ENCODE measurements around the gene PKDREJ.
"Not testable (repeated sequence)": the region's sequence is repeated elsewhere in the genome, so short reads cannot be mapped to it uniquely, and the experiment has no call there.

Gene PKDREJ

DNA sequence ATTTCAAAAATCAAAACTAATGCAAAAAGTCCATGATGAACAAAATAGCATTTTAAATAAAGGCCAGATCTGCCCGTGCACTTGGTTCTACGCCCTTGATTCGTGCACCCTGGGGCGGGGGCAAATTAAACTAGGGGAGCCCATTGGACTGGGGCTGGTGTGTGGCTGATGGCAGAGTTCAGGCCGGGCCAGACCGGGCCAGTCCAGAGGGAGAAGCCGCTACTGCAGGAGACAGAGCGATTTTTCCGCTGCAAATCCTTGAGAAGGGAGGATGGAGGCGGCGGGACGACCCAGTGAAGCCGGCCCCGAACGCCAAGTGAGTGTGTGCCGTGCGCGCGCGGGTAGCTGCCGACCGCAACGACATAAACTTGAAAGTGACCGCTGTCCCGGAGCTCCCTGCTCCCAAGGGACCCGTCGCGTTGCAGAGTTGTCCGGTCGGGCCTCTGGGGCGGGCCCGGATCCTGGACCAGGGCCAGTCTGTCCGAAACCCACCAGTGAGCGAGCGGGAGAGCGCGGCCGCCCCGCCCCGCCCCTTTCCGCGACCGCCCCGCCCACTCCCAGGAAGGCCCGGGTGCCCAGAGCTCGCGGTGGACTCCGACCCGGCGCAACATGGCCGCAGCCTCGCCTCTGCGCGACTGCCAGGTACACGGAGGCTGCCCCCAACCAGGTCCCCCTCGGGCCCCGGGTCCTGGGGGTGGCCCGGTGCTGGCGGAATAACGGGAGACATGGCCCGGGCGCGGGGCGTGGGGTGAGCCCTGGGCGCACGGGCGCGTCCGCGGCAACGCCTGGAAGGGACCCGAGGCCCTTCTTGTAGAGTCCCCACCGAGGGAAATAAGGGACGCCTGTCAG is 4.5 kb upstream of the PKDREJ start, which contains the start of gene TTC38:
Gene TTC38 (plus strand): TSS at position 578 of the 849 bp plus-strand sequence. CDS start 32 bp downstream, at position 610.
- DNase-seq (ENCODE audit: low read depth): peak; percentile 38

DNA sequence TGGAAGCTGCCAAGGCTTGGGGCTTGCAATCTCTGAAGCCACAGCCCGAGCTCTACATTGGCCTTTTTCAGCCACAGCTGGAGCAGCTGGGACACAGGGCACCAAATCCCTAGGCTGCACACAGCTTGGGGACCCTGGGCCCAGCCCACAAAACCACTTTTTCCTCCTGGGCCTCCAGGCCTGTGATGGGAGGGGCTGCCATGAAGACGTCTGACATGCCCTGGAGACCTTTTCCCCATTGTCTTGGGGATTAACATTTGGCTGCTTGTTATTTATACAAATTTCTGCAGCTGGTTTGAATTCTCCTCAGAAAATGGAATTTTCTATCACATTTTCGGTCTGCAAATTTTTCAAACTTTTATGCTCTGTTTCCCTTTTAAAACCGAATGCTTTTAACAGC is 2.5 kb upstream of the PKDREJ start:
- DNase-seq (ENCODE audit: low read depth): not testable (repeated sequence)

DNA sequence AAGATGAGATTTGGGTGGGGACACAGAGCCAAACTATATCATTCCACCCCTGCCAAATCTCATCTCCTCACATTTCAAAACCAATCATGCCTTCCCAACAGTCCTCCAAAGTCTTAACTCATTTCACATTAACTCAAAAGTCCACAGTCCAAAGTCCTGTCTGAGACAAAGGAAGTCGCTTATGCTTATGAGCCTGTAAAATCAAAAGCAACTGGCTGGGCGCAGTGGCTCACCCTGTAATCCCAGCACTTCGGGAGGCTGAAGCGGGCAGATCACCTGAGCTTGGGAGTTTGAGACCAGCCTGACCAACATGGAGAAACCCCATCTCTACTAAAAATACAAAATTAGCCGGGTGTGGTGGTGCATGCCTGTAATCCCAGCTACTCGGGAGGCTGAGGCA is 1.4 kb upstream of the PKDREJ start:
- not testable (repeated sequence) for DNase-seq (ENCODE audit: low read depth)

DNA sequence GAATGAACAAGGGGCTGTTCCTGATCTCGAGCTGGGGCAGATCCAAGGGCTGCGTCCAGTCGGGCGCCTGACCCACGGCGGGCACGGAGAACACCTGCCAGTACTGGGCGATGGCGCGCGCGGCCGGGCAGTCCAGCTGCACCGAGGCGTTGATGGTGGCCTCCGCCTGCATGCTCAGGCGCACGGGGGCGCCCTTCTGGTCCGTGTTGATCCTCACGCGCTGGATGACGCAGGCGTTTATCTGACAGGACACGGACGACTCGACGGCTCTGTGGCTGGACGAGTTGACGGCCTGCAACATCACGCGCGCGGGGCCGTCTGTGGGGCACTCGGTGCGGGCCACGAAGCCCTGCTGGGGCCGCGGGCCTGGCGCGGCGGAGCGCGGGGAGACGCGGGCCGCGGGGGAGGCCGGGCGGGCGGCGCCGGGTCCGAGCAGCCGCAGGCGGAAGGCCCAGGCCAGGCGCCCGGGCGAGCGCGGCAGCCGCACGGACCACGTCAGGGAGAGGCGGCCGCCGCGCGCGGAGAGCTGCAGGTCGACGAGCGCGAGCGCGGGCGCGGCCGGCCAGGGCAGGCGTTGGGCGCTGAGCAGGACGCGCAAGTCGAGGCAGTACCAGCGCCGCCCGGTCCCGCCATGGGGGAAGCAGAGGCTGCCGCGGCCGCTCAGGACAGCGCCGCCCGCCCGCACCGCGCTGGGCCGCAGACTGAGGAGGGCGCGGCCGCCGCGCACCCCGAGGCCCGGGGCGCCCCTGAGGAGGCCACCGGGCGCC is 511 bp downstream of the PKDREJ start:
- no peak for DNase-seq (ENCODE audit: low read depth)

GRCh38 chr22:46260038-46260437 is 3.1 kb downstream of the PKDREJ start:
- no peak for DNase-seq (ENCODE audit: low read depth)

GRCh38 chr22:46259374-46259773 is 3.8 kb downstream of the PKDREJ start:
- DNase-seq (ENCODE audit: low read depth): no peak

GRCh38 chr22:46256358-46256958 is 6.7 kb downstream of the PKDREJ start:
- no peak for DNase-seq (ENCODE audit: low read depth)

GRCh38 chr22:46251816-46252380 is 11.2 kb downstream of the PKDREJ start:
- no peak for DNase-seq (ENCODE audit: low read depth)

DNA sequence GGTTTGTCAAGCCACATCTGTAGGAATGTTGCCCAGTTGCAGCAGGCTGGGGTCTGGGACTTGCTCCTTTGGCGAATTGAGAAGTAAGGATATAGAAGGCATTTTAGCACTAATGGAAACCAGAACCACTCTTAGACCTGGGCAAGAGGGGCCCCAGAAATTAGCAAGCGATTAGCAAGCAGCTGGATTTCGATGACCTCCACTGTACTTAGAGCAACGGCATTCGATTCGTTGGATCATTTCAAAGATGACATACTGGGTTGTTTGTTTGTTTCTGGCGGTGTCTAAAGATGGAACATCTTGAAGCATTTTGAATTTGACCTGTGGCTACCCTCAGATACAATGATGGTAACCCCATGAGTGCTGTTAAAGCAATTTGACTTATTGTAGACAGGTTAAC is 11.9 kb downstream of the PKDREJ start:
- DNase-seq (ENCODE audit: low read depth): no peak

GRCh38 chr22:46250783-46251125 is 12.4 kb downstream of the PKDREJ start:
- DNase-seq (ENCODE audit: low read depth): no peak

DNA sequence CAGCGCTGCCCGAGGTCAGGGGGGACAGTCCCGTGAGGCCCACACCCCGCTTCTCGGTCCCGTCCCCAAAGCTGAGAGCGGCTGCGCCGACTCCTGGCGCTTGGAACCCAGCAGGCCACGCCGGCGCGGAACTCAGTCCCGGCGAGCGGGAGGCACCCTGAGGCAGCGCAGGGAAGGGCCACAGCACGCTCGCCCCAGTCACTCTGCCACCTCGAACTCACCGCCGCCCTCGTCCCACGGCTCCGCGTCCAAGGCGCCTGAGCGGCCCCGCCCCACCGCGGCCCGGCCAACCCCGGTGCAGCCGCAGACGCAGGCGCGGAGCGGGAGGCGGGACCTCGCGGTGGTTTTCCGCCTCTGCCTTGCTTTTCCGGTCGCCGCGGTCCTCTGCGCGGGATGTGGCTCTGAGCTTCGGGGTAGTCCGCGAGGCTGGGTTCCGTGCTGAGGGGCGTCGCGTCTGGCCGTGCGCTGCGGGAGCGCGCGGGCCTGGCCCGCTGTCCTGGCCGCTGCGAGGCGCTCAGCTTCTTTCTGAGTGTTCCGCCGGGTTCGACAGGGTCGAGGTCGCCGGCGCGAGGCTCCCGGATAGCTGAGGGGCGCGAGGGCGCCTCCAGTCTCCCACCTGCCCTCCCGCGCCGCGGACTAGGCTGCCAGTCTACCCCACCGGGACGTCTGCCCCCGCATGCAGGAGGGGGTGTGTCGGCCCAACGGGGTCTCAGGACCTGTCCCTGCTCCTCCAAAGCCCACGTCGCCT is 12.9 kb downstream of the PKDREJ start, which contains the start of gene CDPF1:
Gene CDPF1 (minus strand): TSS at position 259 of the 748 bp plus-strand sequence. CDS start 2,009 bp downstream, outside the sequence.
- DNase-seq (ENCODE audit: low read depth): peak; percentile 93

DNA sequence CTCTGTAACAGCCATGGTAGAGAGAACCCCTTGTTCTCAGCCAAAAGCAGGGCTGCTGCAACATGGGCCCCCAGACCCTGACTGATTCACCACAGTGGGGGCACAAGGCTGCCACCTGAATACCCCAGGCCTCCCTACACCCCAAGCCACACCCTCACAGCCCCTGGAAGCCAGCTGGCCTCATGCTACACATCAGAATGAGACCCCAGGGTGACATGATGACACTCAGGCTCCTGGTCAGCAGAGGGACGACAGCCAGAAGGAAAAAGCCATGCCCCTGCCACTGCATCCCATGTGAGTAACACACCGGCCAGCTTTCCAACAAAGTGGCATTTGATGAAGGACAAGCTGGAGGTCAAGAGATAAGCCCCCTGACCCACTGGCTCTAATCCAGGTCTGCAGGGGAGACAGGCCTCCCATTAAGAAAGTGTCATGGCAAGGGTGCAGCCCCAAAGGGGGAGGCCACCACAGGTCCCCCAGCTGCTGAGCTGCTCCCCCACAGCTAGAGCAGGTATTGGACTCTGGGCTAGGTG is 15.6 kb downstream of the PKDREJ start:
- DNase-seq (ENCODE audit: low read depth): no peak

GRCh38 chr22:46246178-46246577 is 17.0 kb downstream of the PKDREJ start:
- DNase-seq (ENCODE audit: low read depth): no peak

- no peak for DNase-seq (ENCODE audit: low read depth)
Observed at GRCh38 chr22:46245511-46245910, 17.6 kb downstream of the PKDREJ start.

GRCh38 chr22:46244771-46245170 is 18.4 kb downstream of the PKDREJ start:
- DNase-seq (ENCODE audit: low read depth): no peak

GRCh38 chr22:46242076-46242475 is 21.1 kb downstream of the PKDREJ start:
- DNase-seq (ENCODE audit: low read depth): no peak

GRCh38 chr22:46241396-46242007 is 21.6 kb downstream of the PKDREJ start:
- DNase-seq (ENCODE audit: low read depth): no peak

- no peak for DNase-seq (ENCODE audit: low read depth)
Observed at GRCh38 chr22:46240907-46241306, 22.2 kb downstream of the PKDREJ start.

DNA sequence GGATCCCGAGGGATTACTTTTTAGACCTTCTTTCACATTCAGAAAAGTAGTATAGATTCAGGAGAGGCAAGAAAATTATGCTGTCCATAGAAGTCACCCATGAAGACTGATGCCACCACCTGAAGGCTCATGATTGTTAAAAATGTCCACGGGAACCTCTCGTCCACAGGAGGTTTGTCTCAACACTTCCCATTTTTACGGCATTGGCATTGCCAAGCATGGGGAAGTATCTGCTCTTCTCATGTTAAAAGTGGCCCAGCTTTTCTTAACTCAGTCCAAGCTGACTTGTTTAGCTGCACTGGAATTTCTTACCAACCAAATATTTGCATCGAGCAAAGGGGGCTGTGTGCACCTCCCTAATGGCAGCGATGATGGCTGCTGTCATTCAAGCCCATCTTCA is 22.6 kb downstream of the PKDREJ start:
- no peak for DNase-seq (ENCODE audit: low read depth)

DNA sequence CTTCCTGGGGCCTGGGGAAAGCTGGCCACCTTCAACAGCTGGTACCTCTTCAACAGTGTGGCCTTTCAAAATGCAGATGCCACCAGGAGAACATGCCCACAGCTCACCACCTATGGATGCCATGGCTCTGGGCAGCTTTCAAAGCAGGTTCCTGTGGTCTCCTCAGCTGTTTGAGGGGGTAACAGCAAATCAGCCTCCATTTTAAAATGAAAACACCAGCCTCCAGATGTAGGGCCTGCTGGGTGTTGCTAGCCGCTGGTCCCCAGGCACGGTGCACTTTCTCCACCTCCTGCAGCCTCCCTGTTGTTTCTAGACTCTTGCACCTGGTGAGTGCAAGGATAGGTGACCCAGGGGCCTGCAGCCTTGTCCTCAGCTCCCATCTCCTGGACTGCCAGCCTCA is 23.1 kb downstream of the PKDREJ start:
- no peak for DNase-seq (ENCODE audit: low read depth)

Data from stimulated activated CD8-positive, alpha-beta memory T cell treated with anti-CD3 and anti-CD28 coated beads, Interleukin-4, amount 100 ng/mL, for 24 hours (primary cell).